OCI-LY3 (cell line): ENCODE data around the gene ERC1.

Experiments used
- EZH2phosphoT487 ChIP-seq: fragments of 200-600 bp; shearing (Covaris generic); IDR thresholded peaks from 2 replicates; pipeline ENCODE4 v1.6.1; 2018; ENCODE audit warnings: antibody characterized with exemption, mixed run types, low read depth
- TF ChIP-seq, protein P1 (sequence below): fragments of 200-600, 300-600 bp; sonication (generic); IDR thresholded peaks from 2 replicates; pipeline ENCODE4 v1.5.1; 2014; ENCODE audit warnings: antibody characterized with exemption, low read length, low read depth

DNA sequence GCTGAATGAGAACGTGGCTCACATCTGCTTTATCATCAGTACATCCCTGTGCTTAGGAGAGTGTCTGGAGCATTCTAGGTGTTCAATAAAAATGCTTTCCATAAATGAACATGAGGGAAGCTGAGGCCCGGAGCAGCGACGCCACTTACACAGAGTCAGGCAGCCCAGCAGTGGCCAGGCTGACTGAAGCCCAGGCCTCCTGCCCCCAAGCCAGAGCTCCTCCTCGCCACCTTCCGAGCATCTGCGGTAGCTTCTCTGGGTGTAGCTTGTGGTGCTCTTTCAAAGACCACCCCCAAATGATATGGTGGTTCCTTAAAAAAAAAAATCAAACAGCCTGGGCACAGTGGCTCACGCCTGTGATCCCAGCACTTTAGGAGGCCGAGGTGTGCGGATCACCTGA is 514.6 kb downstream of the ERC1 start:
- TF ChIP-seq, protein P1, sequence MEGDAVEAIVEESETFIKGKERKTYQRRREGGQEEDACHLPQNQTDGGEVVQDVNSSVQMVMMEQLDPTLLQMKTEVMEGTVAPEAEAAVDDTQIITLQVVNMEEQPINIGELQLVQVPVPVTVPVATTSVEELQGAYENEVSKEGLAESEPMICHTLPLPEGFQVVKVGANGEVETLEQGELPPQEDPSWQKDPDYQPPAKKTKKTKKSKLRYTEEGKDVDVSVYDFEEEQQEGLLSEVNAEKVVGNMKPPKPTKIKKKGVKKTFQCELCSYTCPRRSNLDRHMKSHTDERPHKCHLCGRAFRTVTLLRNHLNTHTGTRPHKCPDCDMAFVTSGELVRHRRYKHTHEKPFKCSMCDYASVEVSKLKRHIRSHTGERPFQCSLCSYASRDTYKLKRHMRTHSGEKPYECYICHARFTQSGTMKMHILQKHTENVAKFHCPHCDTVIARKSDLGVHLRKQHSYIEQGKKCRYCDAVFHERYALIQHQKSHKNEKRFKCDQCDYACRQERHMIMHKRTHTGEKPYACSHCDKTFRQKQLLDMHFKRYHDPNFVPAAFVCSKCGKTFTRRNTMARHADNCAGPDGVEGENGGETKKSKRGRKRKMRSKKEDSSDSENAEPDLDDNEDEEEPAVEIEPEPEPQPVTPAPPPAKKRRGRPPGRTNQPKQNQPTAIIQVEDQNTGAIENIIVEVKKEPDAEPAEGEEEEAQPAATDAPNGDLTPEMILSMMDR = no peak
- no peak for TF ChIP-seq EZH2phosphoT487
